T-helper 2 cell treated with Interferon-gamma antibody and Interleukin-4, amounts not matched to agents 5 μg/mL and 100 μg/mL, for 36 hours (primary cell): Measurements from ENCODE around the gene ALMS1.
"Not testable (repeated sequence)": the region's sequence is repeated elsewhere in the genome, so short reads cannot be mapped to it uniquely, and the experiment has no call there.

Experiments used
- DNase-seq: peaks from one replicate; pipeline ENCODE4 v3.0.0; 2021; ENCODE audit warnings: low spot score
- H3K27ac Mint-ChIP-seq: one replicate; pipeline ENCODE4 v1.8.0; 2021; ENCODE audit warnings: mild to moderate bottlenecking, mixed read lengths
- H3K27me3 Mint-ChIP-seq: one replicate; pipeline ENCODE4 v1.8.0; 2021; ENCODE audit warnings: low read depth, mixed read lengths
- H3K36me3 Mint-ChIP-seq: one replicate; pipeline ENCODE4 v1.8.0; 2021; ENCODE audit warnings: low read depth, mixed read lengths
- H3K4me1 Mint-ChIP-seq: one replicate; pipeline ENCODE4 v1.8.0; 2021; ENCODE audit warnings: low read depth, mixed read lengths
- H3K4me3 Mint-ChIP-seq: one replicate; pipeline ENCODE4 v1.8.0; 2022; ENCODE audit warnings: mild to moderate bottlenecking, moderate library complexity, mixed read lengths
- H3K9me3 Mint-ChIP-seq: one replicate; pipeline ENCODE4 v1.8.0; 2021; ENCODE audit warnings: mixed read lengths

ALMS1 gene

DNA sequence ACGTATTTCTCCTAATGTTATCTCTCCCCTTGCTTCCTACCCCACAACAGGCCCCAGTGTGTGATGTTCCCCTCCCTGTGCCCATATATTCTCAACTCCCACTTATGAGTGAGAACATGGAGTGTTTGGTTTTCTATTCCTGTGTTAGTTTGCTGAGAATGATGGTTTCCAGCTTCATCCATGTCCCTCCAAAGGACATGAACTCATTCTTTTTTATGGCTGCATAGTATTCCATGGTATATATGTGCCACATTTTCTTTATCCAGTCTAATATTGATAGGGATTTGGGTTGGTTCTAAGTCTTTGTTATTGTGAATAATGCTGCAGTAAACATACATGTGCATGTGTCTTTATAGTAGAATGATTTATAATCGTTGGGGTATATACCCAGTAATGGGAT is 119.2 kb downstream of the ALMS1 start:
- H3K27ac Mint-ChIP-seq, H3K4me1 Mint-ChIP-seq, H3K27me3 Mint-ChIP-seq, H3K36me3 Mint-ChIP-seq, DNase-seq, H3K4me3 Mint-ChIP-seq: not testable (repeated sequence)
- peaks cover 40% of the 10 kb centered on the region for H3K9me3 Mint-ChIP-seq

DNA sequence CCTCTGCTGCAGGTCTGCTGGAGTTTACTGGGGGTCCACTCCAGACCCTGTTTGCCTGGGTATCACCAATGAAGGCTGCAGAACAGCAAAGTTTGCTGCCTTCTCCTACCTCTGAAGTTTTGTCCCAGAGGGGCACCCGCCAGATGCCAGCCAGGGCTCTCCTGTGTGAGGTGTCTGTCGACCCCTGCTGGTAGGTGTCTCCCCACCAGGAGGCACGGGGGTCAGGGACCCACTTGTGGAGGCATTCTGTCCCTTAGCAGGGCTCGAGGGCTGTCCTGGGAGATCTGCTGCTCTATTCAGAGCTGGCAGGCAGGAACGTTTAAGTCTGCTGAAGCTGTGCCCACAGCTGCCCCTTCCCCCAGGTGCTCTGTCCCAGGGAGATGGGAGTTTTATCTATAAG is 124.8 kb downstream of the ALMS1 start:
- H3K27ac Mint-ChIP-seq, H3K4me1 Mint-ChIP-seq, H3K36me3 Mint-ChIP-seq, H3K4me3 Mint-ChIP-seq, H3K27me3 Mint-ChIP-seq, DNase-seq: not testable (repeated sequence)
- peaks cover 30% of the 10 kb centered on the region for H3K9me3 Mint-ChIP-seq

DNA sequence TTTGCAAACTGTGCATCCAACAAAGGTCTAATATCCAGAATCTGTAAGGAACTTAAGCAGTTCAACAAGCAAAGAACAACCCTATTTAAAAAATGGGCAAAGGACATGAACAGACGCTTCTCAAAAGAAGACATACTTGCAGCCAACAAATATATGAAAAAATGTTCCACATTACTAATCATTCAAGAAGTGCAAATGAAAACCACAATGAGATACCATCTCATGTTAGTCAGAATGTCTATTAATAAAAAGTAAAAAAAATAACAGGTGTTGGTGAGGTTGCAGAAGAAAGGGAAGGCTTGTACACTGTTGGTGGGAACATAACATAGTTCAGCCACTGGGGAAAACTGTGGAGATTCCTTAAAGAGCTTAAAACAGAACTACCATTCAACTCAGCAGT is 130.4 kb downstream of the ALMS1 start:
- no peak overlapping the region for H3K4me3 Mint-ChIP-seq
- H3K27me3 Mint-ChIP-seq = no peaks in the 10 kb centered on the region
- peaks cover 2% of the 10 kb centered on the region for H3K36me3 Mint-ChIP-seq
- no peaks in the 10 kb centered on the region for H3K9me3 Mint-ChIP-seq
- H3K4me1 Mint-ChIP-seq = peaks cover 1% of the 10 kb centered on the region
- H3K27ac Mint-ChIP-seq = no peak overlapping the region
- DNase-seq = no peak

DNA sequence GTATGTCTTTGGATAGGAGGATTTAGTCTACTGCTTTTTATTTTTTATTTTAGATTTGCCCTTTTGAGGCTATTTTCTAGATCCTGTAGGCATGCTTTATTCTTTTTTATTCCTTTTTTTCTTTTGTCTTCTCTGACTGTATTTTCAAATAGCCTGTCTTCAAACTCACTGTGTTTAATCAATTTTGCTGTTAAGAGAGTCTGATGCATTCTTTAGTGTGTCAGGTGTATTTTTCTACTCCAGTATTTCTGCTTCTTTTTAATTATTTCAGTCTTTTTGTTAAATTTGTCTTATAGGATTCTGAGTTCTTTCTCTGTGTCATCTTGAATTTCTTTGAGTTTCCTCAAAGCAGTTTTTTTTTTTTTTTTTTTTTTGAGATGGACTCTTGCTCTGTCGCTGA is 143.1 kb downstream of the ALMS1 start:
- Mint-ChIP-seq H3K4me3 (no peak overlapping the region), H3K27me3 (no peaks in the 10 kb centered on the region), H3K4me1 (no peaks in the 10 kb centered on the region), H3K27ac (no peak overlapping the region), H3K9me3 (peaks cover 49% of the 10 kb centered on the region), H3K36me3 (peaks cover 37% of the 10 kb centered on the region)
- DNase-seq = no peak

DNA sequence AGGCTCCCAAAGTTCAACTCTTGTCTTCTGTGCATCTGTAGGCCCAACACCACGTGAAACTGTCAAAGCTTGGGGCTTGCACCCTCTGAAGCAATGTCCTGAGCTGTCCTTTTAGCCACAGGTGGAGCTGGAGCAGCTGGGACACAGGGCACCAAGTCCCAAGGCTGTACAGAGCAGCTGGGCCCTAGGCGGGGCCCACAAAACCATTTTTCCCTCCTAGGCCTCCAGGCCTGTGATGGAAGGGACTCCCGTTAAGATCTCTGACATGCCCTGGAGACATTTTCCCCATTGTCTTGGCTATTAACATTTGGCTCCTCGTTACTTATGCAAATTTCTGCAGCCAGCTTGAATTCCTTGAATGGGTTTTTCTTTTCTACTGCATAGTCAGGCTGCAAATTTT is 145.1 kb downstream of the ALMS1 start:
- Mint-ChIP-seq H3K36me3 (peaks cover 39% of the 10 kb centered on the region), H3K9me3 (peaks cover 39% of the 10 kb centered on the region)
- DNase-seq, H3K4me1 Mint-ChIP-seq, H3K27me3 Mint-ChIP-seq, H3K27ac Mint-ChIP-seq, H3K4me3 Mint-ChIP-seq: not testable (repeated sequence)

DNA sequence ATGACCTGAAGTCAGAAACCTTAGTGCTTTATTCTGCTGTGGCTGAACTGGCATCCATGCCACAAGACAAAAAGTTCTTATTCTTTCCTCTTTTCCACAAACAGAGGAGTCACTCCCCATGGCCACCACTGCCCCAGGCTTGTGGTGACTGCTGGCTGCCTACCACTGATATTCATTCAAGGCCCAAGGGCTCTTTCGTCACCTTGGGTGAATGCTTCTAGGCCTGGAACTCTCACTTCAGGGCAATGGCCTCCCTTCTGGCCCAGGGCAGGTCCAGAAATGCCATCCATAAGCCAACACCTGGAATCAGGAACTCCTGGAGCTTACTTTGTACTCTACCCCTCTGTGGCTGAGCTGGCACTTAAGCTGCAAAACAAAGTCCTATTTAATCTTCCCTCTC is 146.7 kb downstream of the ALMS1 start:
- no peaks in the 10 kb centered on the region for H3K4me1 Mint-ChIP-seq
- H3K36me3 Mint-ChIP-seq = peaks cover 44% of the 10 kb centered on the region
- DNase-seq = no peak
- no peak overlapping the region for H3K27ac Mint-ChIP-seq
- no peaks in the 10 kb centered on the region for H3K27me3 Mint-ChIP-seq
- no peak overlapping the region for H3K4me3 Mint-ChIP-seq
- H3K9me3 Mint-ChIP-seq = peaks cover 34% of the 10 kb centered on the region

DNA sequence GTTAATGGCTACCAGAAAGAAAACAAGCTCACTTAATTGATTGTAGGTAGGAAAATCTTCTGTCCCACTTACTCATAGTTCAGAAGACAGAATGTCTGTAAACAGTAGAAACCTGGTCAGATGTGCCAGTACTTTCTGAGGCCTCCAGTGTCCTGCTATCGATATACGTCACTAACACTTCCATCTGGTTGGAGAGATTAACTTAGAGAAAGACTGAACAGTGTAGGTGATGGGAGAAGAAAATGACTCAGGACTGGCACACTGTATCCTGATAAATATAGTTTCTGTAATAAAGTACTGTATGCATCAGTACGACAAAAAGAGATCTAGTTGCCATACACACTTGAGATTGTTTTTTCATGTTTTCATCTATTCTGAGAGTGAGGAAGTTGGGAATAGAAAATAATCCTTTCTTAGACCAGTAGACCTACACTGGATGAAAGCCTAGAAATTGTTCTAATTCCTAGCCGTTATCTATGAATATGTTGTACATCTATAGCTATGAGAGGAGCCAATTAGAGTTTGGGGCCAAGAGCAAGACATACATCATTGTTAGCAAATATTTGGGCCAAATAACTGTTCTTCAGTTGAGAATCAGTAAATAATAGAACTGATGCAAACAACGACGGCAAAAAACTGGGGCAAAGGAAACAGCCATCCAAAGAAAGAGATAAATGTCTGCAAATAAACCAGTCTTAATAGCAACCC is 150.7 kb downstream of the ALMS1 start:
- H3K27me3 Mint-ChIP-seq = no peaks in the 10 kb centered on the region
- H3K4me3 Mint-ChIP-seq = no peak overlapping the region
- peaks cover 27% of the 10 kb centered on the region for H3K9me3 Mint-ChIP-seq
- H3K4me1 Mint-ChIP-seq = no peaks in the 10 kb centered on the region
- H3K27ac Mint-ChIP-seq = no peak overlapping the region
- H3K36me3 Mint-ChIP-seq = peaks cover 38% of the 10 kb centered on the region
- no peak for DNase-seq

DNA sequence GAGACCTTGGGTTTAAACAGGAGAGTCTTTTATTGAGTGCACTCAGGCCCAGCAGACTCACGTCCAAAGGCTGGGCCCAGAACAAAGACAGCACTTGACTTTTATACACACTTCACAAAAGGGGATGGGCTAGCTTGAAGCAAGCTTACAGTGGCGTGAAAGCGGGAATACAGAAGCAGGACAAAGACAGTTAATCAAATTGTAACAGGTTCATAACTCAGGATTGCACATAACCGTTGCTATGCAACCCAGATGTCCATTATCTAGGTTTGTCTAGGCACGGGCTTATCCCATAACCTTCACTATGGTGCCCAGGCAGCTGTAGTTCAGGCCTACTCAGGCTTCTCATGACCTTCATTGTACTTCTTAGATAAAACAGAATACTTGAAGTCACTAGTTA is 175.2 kb downstream of the ALMS1 start:
- not testable (repeated sequence) for H3K27ac Mint-ChIP-seq, DNase-seq, H3K9me3 Mint-ChIP-seq, H3K4me3 Mint-ChIP-seq, H3K36me3 Mint-ChIP-seq, H3K4me1 Mint-ChIP-seq, H3K27me3 Mint-ChIP-seq

DNA sequence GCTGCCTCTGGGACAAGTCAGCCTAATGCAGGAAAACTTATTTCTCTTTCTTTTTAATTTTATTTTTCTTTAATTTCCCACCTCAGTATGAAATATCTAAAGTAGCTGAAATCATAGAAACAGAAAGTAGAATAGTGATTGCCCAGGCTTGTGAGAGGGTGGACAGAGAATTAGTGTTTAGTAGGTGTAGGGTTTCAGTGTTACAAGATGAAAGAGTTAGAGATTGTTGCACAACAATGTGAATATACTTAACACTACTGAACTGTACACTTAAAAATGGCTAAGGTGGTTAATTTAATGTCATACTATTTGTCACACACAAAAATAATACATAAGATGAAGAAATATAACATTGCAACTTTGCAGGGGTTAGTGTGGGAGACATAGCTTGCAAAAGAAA is 175.8 kb downstream of the ALMS1 start:
- Mint-ChIP-seq H3K27me3 (no peaks in the 10 kb centered on the region), H3K9me3 (no peaks in the 10 kb centered on the region), H3K27ac (no peak overlapping the region), H3K36me3 (peaks cover 7% of the 10 kb centered on the region), H3K4me1 (no peaks in the 10 kb centered on the region), H3K4me3 (no peak overlapping the region)
- no peak for DNase-seq

DNA sequence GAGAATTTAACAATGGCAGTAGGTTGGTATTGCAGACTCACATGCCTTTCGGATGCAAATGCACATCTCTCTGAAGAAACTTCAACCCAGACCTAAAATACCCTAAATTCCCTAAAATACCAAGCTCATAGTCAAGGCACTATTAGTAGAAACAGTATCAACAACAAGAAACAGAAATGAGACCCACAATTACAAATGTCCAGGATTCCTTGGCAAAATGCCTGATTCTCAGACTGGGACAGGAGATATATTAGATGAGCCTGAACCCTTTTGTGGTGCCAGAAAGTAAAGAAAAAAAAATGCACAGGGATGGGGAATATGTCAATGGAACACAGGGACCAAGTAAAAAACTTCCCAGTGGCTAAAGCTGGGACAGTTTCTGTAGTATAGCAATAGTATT is 179.3 kb downstream of the ALMS1 start:
- no peak for DNase-seq
- no peak overlapping the region for H3K4me3 Mint-ChIP-seq
- H3K27ac Mint-ChIP-seq = no peak overlapping the region
- H3K36me3 Mint-ChIP-seq = peaks cover 4% of the 10 kb centered on the region
- H3K4me1 Mint-ChIP-seq = peaks cover 2% of the 10 kb centered on the region
- H3K9me3 Mint-ChIP-seq = no peaks in the 10 kb centered on the region
- no peaks in the 10 kb centered on the region for H3K27me3 Mint-ChIP-seq

DNA sequence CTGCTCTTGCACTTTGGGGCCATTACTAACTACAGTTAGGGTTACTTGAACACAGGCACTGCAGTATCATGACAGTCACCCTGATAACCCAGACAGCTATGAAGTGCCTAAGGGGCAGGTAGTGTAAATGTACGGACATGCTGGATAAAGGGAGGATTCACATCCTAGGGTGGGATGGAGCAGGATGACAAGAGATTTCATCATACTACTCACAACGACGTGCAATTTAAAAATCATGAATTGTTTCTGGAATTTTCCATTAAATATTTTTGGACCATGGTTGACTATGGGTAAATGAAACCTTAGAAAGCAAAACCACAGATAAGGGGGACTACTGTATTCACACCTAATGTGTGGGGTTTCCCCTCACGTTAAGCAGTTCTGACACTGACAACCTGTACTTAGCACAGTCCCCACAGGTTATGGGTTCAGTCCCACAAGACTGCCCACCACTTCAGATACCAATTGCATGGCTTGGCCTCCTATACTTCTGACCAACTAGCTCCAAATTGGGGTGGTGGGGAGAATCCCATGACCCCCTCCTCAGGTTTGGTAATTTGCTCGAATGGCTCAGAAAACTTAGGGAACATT is 180.7 kb downstream of the ALMS1 start:
- peaks cover 6% of the 10 kb centered on the region for H3K4me1 Mint-ChIP-seq
- no peaks in the 10 kb centered on the region for H3K27me3 Mint-ChIP-seq
- no peak for DNase-seq
- H3K4me3 Mint-ChIP-seq = no peak overlapping the region
- H3K9me3 Mint-ChIP-seq = no peaks in the 10 kb centered on the region
- H3K36me3 Mint-ChIP-seq = no peaks in the 10 kb centered on the region
- no peak overlapping the region for H3K27ac Mint-ChIP-seq

DNA sequence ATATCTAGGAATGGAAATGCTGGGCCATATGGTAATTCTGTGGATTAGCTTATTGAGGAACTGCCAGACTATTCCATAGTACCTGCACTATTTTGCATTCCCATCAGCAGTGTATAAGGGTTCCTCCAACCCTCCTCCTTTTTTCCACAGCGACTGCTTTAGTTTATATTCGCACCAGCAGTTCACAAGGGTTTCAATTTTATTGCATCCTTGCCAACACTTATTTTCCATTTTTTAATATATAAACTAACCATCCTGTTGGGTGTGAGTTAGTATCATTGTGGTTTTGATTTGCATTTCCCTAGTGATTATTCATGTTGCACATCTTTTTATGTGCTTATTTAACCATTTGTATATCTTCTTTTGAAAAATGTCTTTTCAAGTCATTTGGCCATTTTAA is 189.6 kb downstream of the ALMS1 start:
- Mint-ChIP-seq H3K4me1 (peaks cover under 1% of the 10 kb centered on the region), H3K4me3 (no peak overlapping the region), H3K27me3 (no peaks in the 10 kb centered on the region), H3K36me3 (peaks cover 12% of the 10 kb centered on the region), H3K9me3 (peaks cover 8% of the 10 kb centered on the region), H3K27ac (no peak overlapping the region)
- DNase-seq = no peak

DNA sequence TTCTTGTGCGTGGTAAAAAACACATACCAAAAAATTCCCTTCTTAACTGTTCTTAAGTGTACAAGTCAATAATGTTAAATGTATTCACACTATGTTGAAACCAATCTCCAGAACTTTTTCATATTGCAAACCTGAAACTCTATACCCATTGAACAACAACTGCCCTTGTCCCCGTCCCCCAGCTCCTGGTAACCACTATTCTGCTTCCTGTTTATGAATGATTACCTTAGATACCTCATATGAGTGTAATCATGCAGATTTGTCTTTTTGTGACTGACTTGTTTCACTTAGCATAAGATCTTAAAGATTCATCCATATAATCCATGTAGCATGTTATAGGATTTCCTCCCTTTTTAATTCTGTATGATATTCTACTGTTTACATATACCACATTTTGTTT is 196.7 kb downstream of the ALMS1 start:
- no peak overlapping the region for H3K27ac Mint-ChIP-seq

DNA sequence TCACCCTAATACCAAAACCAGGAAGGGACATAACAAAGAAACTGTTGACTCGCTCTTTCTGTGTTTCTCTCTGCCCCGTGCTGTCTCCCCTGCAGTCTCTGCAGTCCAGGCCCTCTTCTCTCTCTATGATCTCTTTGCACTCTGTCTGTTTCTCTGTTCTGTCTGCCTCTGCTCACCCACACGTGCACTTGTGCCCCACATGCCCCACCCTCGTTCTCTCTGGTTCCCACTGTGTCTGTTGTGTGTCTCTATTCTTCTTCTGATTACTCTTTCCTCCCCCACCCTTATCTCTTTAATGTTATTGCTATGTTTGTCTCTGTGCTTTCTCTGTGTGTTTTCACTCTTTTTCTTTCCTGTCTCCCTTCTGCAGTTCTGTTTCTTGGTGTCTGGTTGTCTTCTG is 202.5 kb downstream of the ALMS1 start:
- H3K36me3 Mint-ChIP-seq = peaks cover 2% of the 10 kb centered on the region
- no peak overlapping the region for H3K27ac Mint-ChIP-seq
- H3K4me3 Mint-ChIP-seq = no peak overlapping the region
- peaks cover 3% of the 10 kb centered on the region for H3K4me1 Mint-ChIP-seq
- no peaks in the 10 kb centered on the region for H3K27me3 Mint-ChIP-seq
- H3K9me3 Mint-ChIP-seq = peaks cover 6% of the 10 kb centered on the region
- no peak for DNase-seq

More for the DNA sequence above, 196.7 kb downstream of the ALMS1 start:
- Mint-ChIP-seq H3K27me3 (no peaks in the 10 kb centered on the region), H3K4me3 (no peak overlapping the region), H3K4me1 (peaks cover 2% of the 10 kb centered on the region), H3K36me3 (peaks cover 13% of the 10 kb centered on the region), H3K9me3 (peaks cover 17% of the 10 kb centered on the region)
- DNase-seq = no peak

DNA sequence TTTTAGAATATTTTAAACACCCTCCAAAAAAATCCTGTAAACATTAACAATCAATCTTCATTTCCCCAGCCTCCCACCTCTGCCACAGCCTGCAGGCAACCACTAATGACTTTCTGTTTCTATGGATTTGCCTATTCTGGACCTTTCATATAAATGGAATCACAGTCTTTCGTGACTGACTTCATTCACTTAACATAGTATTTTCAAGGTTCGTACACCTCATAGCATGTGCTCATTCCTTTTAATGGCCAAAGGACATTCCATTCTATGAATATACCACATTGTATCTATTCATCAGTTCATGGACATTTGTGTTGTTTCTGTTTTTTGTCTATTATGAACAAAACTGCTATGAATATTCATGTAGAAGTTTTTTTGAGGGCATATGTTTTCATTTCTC is 208.0 kb downstream of the ALMS1 start:
- no peak overlapping the region for H3K4me3 Mint-ChIP-seq
- no peak overlapping the region for H3K27ac Mint-ChIP-seq
- H3K27me3 Mint-ChIP-seq = no peaks in the 10 kb centered on the region
- H3K9me3 Mint-ChIP-seq = no peaks in the 10 kb centered on the region
- no peaks in the 10 kb centered on the region for H3K4me1 Mint-ChIP-seq
- no peak for DNase-seq
- H3K36me3 Mint-ChIP-seq = no peaks in the 10 kb centered on the region
